NB4 (cell line): ENCODE data around the gene CAT.

ENCODE experiments used
- DNase-seq: peaks from one replicate; pipeline ENCODE4 v3.0.0; 2010; ENCODE audit warnings: low read depth
- H3K4me3 ChIP-seq: one replicate; pipeline ENCODE4 v1.5.1; 2011; ENCODE audit warnings: mild to moderate bottlenecking, low read depth, low read length, moderate library complexity
- MYC ChIP-seq: IDR thresholded peaks from 2 replicates; pipeline ENCODE4 v1.6.1; 2011; ENCODE audit warnings: low read depth, low read length
- POLR2A ChIP-seq: IDR thresholded peaks from 2 replicates; pipeline ENCODE4 v1.6.1; 2011; ENCODE audit warnings: mild to moderate bottlenecking; ENCODE audit not compliant: insufficient read length; ENCODE audit errors: extremely low read depth
- TF ChIP-seq, protein P1 (sequence below): IDR thresholded peaks from 2 replicates; pipeline ENCODE4 v1.6.1; 2011; ENCODE audit warnings: low read depth, low read length
- TF ChIP-seq, protein P2 (sequence below): IDR thresholded peaks from one replicate; pipeline ENCODE4 v1.5.1; 2012; ENCODE audit warnings: low read depth, low read length

The CAT gene

DNA sequence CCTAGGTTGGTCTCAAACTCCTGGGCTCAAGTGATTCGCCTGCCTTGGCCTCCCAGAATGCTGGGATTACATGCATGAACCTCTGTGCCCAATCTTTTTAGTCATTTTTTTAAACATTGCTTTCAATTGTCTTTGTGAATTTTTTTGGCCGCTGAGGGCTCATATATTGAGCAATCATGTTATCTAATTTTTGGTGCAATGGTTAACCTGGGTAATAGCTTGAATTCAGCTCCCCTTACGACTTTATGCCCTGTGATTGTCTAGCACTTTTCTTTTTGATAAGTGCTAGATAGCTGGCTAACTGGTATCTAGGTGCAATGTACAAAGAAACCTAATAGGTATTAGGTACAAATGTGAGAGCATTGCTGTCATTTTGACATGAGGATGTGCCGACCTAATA is 35.3 kb upstream of the CAT start:
- no peak for TF ChIP-seq MYC
- TF ChIP-seq, protein P1, sequence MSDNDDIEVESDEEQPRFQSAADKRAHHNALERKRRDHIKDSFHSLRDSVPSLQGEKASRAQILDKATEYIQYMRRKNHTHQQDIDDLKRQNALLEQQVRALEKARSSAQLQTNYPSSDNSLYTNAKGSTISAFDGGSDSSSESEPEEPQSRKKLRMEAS = no peak
- TF ChIP-seq, protein P2, sequence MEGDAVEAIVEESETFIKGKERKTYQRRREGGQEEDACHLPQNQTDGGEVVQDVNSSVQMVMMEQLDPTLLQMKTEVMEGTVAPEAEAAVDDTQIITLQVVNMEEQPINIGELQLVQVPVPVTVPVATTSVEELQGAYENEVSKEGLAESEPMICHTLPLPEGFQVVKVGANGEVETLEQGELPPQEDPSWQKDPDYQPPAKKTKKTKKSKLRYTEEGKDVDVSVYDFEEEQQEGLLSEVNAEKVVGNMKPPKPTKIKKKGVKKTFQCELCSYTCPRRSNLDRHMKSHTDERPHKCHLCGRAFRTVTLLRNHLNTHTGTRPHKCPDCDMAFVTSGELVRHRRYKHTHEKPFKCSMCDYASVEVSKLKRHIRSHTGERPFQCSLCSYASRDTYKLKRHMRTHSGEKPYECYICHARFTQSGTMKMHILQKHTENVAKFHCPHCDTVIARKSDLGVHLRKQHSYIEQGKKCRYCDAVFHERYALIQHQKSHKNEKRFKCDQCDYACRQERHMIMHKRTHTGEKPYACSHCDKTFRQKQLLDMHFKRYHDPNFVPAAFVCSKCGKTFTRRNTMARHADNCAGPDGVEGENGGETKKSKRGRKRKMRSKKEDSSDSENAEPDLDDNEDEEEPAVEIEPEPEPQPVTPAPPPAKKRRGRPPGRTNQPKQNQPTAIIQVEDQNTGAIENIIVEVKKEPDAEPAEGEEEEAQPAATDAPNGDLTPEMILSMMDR = no peak
- TF ChIP-seq POLR2A = no peak
- DNase-seq = no peak
- no peak overlapping the region for H3K4me3 ChIP-seq

DNA sequence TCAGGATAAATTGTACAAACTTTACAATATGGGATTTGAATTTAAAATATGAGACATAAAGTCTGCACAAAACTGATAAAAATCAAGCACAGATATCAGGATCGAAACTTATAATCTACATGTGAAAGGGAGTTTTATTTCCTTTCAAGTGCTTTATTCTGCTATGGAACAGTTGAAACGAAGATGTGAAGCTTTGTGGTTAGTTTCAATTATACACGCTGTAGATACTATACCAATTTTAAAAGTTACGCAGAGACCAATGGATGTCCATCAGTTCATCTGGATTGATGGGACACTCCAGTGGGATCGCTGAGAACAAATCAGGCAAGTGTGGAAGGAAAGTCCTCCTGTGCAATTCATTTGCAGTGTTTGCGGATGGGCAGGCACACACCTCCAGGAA is 34.5 kb upstream of the CAT start:
- TF ChIP-seq, protein P1 = no peak
- no peak for TF ChIP-seq POLR2A
- TF ChIP-seq, protein P2 = no peak
- no peak for TF ChIP-seq MYC
- H3K4me3 ChIP-seq = no peak overlapping the region
- DNase-seq = no peak

DNA sequence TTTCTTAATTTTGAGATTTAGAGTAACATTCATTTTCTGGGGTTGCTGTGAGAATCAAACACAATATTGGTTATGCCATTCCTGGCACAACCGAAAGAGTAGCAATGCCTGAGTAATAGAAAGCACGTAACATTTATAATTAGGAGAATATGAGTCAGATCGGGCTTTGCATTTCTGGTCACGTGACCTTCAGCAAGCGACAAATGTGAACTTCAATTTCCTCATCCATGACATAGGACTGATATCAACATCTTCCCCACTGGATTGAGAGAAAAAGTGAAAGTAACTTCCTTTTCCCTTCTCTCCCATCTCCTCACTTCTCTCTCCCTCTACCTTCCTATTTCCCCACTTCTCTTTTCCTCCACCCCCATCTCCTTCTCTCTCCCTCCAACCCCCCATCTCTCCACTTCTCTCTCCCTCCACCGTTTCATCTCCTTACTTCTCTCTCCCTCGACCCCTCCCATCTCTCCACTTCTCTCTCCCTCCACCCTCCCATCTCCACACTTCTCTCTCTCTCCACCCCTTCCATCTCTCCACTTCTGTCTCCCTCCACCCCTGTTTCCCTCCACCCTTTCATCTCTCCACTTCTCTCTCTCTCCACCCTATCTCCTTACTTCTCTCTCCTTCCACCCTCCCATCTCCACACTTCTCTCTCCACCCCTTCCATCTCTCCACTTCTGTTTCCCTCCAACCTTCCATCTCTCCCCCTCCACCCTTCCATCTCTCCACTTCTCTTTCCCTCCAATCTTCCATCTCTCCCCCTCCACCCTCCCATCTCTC is 33.5 kb upstream of the CAT start:
- peak; percentile 30 for DNase-seq
- TF ChIP-seq, protein P1 = no peak
- TF ChIP-seq POLR2A (no peak), MYC (no peak)
- TF ChIP-seq, protein P2 = no peak
- no peak overlapping the region for H3K4me3 ChIP-seq

DNA sequence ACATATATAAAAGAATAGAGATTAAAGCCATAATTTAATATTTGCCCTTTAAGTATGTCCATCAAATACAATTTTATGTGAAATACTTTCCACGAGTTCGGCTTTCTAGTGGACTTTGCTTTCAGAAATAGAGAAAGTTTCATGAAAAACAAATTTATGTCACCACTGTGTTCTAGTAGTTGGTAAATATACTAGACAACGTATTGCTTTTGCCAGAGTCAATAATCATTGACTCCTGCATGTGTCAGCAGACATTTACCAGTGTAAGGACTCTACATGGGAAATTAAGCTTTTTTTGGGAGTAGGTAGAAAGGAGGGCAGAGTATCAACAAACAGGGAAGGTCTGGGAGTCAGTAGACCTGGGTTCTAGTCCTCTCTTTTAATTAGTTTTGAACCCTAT is 32.3 kb upstream of the CAT start:
- TF ChIP-seq, protein P1 = no peak
- TF ChIP-seq, protein P2 = no peak
- TF ChIP-seq POLR2A (no peak), MYC (no peak)
- no peak for DNase-seq
- no peak overlapping the region for H3K4me3 ChIP-seq

DNA sequence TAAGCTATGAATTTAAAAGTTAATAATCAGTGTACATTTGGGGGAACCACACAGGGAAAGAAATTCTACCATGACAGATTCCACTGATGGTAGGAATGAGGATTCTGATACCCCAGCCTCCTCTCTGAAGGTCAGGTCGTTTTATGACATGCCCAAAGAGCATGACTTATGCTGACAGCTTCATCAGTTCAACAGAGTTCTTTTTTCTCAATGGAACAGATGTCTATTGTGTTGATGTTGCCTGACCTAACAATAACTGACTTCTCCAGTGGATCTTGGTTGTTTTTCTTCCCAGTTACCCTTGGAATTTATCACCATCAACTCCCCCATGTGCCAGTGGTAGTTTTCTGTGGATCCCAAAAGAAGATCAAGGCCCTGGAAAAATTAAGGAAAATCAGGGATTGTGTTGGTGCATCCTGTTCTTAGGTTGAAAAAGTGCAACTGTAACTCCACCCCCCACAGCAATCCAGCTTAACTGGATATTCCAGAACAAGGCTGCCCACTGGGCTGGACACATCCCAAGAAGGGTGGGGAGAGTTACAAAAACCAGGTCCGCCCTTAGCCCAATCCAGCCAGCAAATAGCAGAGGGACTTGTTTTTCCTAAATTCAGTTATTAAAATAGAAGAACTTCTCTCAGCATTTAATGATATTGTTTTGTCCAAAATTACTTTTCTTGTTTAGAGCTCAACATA is 31.5 kb upstream of the CAT start:
- no peak for DNase-seq
- H3K4me3 ChIP-seq = no peak overlapping the region
- TF ChIP-seq, protein P2 = no peak
- TF ChIP-seq MYC (no peak), POLR2A (no peak)
- TF ChIP-seq, protein P1 = no peak
